Measurements from ENCODE around the gene KCNK6.
A peak's percentile ranks its signal among the peaks of the same experiment; 100 is the strongest.

KCNK6 gene

DNA sequence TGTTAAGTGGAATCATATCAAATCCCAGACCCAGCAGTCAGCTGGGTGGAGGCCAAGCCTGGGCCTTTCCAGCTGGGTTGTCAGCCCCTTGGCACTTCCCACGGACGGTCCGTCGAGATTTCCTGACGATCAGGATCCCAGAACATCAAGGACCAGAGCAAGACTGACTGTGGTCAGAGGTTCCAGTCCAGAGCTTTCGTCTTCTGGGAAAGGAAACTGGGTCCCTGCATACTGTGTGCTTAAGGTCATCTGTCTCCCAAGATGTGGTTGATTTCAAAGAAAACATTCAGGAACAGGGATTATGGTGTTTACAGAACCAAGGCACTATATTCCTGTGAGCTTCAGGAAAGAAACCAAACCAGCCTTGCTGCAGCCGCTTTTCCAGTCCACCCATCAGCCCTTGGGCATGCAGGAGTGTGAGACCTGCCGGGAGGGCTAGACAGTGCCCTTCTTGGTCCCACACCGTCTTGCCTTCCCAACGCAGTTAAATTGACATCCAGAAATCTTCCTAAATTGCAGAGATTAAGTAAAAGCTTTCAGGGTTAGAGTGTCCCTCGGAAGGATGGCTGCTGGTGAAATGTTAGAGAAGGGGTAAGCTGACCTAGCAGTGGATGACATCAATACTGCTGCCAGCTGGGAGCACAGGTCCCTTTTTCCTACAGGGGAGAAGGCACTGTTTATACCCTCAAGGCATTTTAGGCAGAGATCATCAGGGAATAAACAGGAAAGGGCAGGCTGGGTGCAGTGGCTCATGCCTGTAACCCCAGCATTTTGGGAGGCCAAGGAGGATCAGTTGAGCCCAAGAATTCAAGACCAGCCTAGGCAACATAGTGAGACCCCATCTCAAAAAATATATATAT lies 20.6 kb upstream of the KCNK6 start:
- no peak for DNase-seq

DNA sequence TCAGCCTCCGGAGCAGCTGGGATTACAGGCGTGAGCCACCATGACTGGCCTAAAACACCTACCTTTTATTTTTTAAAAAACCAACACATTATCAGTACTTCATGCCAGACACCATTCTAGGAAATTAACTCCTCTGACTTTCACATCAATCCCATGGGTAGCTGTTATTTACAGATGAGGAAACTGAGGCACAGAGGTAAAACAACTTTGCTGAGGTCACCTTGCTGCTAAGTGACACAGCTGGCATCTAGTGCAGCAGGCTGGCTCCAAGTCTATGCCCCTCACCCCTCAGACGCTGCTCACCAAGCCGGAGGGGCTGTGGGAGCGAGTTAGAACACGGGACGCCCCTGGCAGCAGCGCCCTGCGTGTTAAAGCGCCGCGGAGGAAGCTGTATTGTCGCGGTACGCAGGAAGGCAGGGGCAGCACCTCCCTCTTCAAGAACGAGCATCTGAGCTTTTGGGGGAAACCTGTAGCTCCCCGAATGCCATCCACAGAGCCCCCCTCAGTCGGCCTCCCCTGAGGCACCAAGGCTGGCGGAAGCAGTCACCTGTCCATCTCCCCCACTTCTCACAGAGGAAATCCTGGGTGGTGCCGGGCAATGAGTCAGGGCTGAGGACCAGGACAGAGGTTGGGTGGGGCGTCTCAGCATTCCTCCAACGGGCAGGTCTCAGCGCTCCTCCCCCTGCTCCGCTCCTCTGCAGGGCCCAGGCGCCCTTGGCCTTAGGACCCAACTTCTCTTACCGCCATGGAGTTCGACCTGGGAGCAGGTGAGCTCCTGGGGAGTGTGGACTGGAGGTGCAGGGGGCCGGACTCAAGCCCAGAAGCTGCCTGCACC lies 15.9 kb upstream of the KCNK6 start, which contains the start of gene C19orf33:
Gene C19orf33 (plus strand): TSS at position 735 of the 835 bp plus-strand sequence. CDS start 11 bp downstream, at position 746.
- DNase-seq, result no peak

DNA sequence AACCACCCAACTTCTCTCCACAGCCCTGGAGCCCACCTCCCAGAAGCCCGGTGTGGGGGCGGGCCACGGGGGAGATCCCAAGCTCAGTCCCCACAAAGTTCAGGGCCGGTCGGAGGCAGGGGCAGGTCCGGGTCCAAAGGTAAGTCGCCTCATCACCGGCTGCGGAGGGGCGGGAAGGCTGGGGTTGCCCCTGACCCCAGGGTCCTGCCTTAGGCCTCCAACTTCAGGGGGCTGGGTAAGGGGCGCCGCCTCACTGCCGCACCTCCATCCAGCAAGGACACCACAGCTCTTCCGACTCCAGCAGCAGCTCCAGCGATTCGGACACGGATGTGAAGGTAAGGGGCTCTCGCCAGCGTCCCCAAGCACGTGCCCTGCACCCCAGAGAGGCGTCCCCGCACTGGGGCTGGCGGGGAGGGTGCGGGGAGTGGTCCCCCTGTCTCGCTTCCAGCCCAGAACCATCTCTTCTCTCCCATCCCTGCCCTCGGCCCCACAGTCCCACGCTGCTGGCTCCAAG lies 15.2 kb upstream of the KCNK6 start:
- no peak for DNase-seq

DNA sequence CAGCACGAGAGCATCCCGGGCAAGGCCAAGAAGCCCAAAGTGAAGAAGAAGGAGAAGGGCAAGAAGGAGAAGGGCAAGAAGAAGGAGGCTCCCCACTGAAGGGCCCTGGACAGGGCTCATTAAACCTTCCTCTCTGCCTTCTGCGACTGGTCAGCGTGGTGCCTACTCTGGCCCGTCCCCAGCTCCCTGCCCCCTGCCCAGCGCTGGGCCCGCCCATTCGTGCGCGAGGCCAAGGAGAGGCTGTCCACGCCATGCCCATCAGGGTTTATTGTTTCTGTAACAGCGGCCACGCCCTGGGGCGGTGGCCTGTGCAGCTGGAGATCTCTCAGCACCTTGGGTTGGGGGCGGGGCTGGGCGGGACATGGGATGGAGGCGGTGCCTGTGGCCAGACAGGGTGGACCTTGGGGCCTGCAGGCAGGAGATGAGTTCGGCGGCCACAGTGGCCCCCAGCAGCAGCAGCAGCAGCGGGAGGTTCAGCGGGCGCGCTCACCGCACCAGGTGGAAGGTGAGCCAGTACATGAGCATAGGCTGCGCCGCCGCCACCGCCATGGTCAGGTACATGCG lies 14.7 kb upstream of the KCNK6 start:
- no peak for DNase-seq

DNA sequence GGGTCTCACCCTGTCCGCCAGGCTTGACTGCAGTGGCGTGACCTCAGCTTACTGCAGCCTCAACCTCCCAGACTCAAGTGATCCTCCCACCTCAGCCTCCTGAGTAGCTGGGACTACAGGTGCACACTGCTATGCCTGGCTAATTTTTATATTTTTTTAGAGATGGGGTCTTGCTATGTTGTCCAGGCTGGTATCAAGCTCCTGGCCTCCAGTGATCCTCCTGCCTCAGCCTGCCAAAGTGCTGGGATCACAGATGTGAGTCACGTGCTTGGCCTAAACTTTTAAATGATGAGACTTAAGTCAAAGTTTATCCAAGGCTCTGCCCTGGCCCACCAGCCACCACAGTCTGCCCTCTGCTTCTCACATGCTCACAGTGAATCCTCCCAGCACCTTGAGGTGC lies 13.4 kb upstream of the KCNK6 start:
- DNase-seq, result no peak

DNA sequence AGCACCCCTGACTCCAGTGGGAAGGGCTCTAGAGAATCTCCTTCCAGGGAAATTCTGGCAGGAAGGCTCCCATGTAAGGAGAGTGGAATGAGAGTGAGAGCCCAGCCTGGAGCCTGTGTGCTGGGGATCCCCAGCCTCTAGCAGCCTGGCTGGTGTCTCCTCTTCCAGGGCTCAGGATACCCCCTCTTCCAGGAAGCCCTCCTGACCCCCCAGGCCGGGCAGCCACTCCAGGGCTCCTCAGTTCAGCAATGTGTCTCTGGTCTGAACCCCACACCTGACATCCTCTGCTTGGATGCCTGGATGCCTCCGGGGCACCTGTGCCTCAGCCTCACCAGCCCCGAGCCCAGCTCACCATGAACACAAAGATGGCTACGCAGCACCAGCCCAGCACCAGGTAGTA lies 12.6 kb upstream of the KCNK6 start:
- DNase-seq, result no peak

DNA sequence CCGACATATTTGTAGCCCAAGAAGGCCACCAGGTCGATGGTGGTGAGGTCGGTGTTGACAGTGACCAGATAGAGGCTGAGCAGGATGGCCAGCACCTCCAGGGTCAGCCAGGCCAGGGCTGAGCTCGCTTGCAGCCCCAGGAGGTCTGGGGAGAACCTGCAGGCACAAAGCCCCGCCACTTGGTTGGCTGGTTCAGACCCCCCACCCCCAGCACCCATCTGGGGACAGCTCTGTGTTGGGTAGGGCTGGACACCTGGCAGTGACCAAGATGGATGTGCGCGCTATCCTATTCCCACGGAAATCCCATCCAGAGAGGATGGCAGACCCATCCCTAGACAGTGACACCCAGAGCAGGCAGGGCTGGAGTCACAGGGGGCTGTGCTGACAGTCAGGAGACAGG lies 12.0 kb upstream of the KCNK6 start:
- DNase-seq, result no peak

DNA sequence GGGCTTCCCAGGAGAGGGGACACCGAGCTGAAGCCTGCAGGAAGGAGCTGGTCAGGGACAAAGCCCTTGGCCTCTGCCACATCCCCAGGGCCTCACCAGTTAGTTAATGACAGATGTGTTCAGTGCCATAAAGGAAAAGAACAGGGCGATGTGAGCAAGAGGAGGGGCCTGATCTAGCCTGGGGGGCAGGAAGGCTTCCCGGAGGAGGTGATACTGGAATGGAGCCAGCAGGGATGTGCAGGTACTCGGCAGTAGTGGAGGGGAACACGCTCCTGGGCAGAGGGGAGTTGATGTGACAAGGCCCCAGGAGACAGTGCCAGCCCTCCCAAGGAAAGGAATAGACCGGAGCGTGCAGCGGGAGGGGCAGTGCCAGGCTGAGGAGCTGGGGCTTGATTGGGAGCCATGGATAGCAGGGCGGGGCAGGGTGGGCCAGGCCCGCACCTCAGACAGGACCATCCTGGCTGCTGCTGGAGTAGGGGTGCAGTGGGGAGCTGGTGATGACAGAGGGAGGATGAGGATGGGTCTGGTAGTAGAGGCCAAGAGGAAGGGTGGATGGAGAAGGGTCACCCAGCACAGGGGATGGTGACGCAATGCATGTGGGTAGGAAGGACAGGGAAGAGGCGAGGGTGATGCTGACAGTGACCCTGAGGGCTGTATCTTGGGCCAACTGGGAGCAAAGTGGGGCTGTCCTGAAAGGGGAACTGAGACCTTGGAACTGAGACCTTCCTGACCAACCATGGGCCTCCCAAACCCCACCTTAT lies 11.5 kb upstream of the KCNK6 start:
- no peak for DNase-seq

DNA sequence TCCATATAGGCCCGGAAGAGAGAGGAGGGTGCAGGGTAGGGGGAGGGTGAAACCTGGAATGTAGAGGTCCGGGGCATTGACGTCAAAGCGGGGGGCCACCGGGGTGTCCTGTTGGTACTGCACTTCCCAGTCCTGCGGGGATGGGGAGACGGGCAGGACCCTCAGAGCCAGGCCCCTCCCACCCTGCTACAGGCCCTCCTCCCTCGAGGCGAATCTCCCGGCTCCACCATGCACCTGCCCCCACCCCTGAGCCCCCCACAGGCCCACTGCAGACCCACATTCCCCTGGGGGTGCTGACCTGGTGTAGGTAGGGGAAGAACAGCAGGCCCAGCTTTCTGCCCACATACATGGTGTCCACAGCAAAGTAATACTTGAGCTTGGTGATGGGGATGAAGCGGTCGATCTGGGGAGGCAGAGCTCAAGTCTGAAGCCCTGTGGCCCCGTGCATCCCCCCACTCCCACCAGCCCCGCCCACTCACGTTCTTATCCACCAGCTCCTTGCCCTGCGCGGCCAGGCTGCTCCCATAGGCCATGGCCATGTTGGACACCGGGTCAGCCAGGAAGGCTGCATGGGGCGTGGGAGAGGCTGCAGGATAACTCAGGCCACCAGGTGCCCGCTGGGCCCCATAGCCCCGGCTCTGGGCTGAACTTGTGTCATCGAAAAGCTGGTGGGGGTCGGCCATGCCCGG lies 10.6 kb upstream of the KCNK6 start:
- no peak for DNase-seq

DNA sequence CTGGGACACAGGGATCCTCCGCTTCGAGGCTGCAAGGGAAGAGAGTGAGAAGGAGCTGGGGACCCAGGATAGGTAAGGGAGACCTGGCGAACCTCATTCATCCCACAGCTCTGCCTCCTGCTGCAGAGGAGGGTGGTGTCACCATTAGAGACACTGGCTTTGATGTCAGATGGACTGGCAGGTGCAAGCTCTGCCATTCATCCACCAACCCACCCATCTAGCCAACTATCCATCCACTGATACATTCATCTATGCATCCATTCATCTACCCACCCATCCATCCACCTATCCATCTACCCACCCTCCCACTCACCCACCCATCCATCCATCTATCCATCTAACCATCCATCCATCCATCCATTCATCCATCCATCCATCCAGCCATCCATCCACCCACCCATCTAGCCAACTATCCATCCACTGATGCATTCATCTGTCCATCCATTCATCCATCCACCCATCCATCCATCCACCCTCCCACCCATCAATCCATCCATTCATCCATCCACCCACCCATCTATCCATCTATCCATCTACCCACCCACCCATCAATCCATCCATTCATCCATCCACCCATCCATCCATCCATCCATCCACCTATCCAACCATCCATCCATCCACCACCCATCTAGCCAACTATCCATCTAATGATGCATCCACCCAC lies 9.9 kb upstream of the KCNK6 start:
- DNase-seq, result no peak

DNA sequence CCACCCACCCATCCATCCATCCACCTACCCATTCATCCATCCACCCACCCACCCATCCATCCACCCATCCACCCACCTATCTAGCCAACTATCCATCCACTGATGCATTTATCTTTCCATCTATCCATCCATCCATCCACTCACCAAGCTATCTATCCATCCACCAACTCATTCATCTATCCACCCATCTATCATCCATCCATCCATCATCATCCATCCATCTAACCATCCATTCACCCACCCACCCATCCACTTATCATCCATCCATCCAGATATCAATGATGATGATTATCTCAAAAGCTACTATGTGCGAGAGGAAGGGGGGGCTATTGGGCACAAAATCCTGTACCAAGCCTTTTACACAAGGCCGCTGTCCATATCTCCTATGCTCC lies 9.4 kb upstream of the KCNK6 start:
- DNase-seq, result no peak

DNA sequence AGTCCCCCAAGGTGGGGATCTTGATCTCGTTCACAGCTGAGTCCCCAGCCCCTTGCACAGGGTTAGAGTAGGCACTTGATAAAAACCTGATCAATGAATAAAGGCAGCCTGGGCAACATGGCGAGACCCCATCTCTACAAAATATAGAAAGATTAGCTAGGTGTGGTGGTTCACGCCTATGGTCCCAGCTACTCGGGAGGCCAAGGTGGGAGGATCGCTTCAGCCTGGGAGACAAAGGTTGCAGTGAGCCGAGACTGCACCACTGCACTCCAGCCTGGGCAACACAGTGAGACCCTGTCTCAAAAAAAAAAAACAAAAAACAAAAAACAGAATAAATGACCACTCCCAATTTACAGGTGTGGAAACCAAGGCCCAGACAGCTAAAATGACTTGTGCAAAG lies 8.7 kb upstream of the KCNK6 start:
- DNase-seq, result no peak

DNA sequence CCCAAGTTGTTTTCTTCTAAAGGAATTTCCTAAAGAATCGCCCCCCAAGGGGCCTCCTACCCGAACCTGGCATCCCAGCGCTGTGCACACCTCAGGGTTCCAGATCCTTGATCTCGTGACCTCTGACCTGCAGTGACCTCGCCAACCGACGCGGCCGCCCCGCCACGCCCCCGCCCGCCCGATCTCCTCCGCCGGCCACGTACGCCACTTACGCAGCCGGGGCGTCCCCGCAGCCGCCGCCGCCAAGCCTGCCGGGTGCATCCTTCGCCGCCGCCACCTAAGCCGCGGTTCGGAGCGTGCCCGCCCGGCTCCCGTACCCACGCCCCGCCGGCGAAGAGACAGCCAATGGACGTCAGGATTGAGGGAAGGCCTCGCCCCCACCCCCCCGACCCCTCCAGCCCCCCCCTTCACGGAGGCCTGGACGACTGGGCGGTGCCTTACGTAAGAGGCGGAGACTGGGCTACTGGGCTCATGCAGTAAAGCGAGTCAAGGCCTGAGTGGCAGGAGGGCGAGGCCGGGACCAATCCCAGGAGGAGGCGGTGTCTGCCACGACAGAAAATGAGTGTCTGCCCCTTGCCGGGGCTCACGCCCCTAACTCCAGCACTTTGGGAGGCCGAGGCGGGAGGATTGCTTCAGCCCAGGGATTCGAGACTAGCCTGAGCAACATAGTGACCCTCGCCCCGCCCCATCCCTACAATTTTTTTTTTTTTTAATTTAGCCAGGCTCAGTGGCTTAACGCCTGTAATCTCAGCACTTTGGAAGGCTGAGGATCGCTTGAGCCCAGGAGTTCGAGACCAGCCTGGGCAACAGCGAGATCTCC lies 3.8 kb upstream of the KCNK6 start, which contains the start of gene YIF1B:
Gene YIF1B (minus strand): TSS at position 291 of the 820 bp plus-strand sequence. CDS start 30 bp downstream, at position 261.
- DNase-seq, result peak; percentile 98

DNA sequence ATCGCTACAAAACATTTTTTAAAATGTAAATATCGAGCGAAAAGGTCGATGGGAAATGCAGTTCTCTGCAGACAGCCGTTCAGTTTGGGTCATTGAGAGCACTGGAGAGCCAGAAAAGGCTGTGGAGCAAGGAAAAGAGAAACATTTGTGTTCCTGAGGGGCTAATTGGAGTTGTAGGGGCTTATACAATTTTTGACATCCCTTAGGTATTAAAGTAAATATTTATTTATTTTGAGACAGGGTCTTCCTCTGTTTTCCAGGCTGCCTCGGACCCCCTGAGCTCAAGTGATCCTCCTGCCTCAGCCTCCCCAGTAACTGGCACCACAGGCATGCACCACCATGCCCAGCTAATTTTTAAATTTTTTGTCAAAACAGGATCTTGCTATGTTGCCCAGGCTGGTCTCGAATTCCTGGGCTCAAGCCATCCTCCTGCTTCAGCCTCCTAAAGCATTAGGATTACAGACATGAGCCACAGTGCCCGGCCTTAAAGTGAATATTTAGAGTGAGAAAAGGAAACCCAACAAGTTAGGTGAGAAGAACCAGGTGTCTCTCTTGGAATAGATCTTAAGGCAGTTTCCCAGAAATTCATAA lies 3.1 kb upstream of the KCNK6 start:
- DNase-seq, result no peak

DNA sequence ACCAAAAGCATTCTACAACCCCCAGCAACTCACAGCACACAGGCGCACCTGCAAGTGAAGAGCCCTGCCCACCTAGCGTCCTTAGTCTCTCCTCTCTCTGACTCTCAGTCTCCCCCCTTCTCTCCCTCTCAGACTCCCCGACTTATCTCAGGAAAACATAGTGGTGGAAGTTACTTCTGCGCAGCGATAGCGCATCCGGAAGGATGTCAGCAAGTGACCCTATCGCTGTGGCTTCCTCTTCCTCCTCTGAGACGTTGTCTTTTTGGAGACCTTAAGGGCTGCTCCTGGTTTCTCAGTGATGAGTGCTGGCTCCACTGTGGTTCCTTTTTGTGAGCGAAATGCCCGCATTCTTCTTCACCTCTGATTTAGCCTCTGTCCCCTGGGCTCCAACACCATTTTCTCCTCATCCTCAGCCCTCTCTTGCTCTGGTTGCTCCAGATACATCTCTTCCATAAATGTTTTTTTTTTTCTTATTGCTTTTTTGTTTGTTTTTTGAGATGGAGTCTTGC lies 2.5 kb upstream of the KCNK6 start:
- DNase-seq, result peak; percentile 49

DNA sequence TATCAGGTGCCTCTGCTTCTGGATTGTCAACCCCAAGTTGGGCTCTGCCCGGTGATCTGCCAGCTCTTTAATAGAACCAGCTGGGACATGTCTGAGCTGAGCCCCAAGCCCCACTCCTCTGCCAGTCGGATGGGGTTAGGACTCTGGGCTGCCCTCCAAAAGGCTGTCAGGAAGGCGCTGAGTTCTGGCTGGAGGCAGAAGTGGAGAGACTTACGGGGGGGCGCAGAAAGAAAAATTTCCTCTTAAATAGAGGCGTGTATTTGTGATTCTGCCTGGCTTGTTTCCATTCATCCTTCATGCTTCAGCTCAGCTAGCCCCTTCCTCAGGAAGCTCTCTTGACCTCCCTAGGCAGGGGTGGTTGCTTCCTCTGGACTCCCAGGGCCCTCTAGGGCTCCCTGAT lies 985 bp upstream of the KCNK6 start:
- no peak for DNase-seq

DNA sequence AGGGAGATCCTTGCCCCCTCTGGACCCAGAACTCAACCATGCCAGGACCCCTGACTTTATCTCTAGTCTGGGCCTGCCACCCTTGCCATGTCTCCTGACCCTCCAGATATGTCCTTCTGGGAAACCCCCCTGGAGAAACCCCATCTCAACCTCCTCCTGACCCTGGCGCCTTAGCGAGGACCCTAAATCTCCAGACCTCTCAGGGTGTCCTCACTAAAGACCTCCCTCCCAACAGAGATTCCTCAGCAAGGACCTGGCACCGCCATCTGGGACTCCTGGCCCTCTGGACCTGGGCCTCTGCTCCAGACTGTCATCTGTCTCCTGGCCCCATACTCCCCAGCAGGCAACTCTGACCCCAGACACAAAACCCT lies 1.3 kb downstream of the KCNK6 start:
- DNase-seq, result no peak

DNA sequence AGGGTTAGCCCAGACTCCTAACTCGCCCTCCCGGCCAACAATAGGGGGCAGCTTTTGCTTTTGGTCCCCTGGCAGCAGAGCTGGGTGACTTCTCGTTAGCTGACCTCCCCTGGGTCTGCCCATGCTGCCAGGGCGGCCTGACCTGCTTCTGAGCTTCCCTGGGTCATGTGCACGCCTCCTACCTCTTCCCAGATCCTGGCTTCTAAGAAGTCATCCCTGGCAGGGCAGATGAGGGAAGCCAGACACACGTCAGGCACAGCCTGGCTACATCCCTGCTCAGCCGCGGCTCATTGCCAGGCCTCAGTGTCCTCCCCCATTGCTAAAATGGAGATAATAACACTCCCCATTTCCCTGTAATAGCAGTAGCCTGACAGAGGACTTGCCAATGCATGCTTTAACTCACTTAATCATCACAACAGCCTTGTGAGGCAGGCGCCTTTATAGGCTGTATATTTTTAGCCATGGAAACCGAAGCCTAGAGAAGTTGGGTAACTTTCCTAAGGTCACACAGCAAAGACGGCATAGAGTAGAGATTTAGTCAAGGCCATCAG lies 2.1 kb downstream of the KCNK6 start:
- no peak for DNase-seq

DNA sequence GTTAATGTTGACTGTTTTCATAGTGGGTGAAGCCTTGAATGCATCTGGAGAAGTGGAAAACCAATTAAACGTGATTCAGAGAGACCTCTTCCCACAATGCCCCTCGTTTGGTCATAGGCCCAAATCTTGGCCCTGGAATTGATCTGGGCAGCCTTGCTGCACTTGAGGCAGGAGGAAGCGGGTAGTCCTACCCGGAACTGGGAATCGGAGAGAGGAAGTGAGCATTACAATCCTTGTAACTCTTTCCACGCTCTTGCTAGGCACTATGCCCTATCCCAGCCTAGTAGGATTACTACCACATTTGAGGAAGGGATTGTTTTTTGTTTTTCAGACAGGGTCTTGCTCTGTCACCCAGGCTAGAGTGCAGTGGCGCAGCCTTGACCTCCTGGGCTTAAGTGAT lies 3.6 kb downstream of the KCNK6 start:
- DNase-seq, result no peak

DNA sequence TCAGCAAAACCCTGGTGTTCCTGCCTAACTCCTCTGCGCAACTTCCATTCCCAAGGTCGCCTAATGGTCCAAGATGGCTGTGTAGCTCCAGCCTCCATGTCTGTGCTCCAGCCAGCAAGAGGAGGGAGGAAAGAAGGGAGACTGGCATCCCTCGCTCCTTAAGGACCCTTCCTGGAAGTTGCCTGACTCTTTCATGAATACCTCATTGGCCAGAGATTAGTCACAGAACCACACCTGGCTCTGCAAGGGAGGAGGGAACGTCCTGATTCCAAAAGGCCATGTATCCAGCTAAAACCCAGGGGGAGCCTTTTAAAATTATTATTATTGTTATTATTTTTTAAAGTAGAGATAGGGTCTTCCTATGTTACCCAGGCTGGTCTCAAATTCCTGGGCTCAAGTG lies 4.8 kb downstream of the KCNK6 start:
- no peak for DNase-seq

Measured in activated CD4-positive, alpha-beta T cell treated with anti-CD3 and anti-CD28 coated beads, Interleukin-2, amount 50 U/mL, for 16 hours (primary cell).